D341Med (cell line): Measurements from ENCODE around the gene TUBGCP3.

ENCODE experiments used
- DNase-seq: peaks from one replicate; pipeline ENCODE4 v3.0.0; 2012; ENCODE audit warnings: low spot score

Gene TUBGCP3

DNA sequence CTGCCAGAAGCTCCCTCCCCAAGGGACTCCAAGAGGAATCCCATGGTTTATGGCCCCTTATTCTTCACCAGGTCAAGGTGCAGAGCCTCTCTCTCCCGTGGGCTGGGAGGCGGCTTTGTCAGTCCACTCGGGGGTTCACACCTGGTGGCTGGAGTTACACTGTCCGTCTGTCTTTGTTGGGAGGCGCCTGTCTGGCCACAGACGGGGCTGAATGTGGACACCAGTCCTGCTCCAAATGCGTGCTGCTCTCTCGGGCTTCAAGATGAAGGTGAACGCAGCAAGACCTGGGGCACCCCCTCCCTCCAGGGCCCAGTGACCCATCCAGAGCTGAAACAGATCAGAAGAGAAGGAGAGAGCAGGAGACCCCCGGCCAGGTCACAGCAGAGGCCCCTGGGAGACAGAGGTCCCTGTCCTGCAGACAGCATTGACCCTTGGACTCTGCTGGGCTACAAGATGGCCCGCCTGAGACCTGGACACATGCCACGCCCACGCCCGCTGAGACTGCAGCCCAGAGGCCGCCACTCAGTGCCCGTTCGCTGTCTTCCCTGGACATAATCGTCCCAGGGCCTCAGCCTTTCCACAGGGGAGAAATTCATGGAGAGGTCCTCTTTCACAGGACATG is 29.9 kb upstream of the TUBGCP3 start:
- no peak for DNase-seq

DNA sequence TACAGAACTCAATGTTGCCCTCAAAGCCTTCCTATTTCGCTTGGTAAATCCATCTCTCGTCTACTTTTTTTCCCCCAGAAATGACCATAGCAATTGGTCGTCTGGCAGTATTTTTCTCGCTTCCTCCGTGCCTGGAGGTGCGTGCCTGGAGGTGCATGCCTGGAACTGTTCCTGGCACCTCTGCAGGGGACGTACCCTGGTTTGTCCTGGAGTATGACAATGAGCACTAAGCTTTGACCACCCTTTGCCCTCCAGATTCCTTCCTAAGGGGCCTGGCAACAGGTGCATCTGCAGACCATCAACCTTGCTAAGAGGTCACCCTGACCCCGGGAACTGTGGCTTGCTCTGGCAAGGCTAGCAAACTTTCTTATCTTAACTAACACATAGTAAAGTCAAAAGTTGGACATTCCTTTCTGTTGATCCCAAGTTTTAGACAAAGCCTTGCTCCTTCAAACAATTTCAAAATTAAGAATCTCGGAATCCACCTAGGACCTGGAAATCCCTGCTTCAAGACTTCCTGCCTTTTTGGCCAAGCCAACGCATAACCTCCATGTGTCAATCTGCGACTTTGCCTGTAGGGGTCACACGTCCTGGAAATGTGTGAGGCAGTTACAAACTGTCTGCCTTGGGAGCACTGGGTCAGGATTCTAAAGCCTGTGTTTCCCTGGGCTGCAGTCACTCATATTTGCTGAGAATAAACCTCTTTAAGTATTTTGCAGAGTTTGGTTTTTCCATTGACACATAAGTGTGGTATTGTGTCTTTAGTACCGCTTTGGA is 28.8 kb upstream of the TUBGCP3 start:
- peak; percentile 66 for DNase-seq

- DNase-seq: no peak
These were observed 27.4 kb upstream of the TUBGCP3 start for GRCh38 chr13:112615391-112615790.

- DNase-seq: no peak
These were observed 26.9 kb upstream of the TUBGCP3 start for GRCh38 chr13:112614835-112615234.

DNA sequence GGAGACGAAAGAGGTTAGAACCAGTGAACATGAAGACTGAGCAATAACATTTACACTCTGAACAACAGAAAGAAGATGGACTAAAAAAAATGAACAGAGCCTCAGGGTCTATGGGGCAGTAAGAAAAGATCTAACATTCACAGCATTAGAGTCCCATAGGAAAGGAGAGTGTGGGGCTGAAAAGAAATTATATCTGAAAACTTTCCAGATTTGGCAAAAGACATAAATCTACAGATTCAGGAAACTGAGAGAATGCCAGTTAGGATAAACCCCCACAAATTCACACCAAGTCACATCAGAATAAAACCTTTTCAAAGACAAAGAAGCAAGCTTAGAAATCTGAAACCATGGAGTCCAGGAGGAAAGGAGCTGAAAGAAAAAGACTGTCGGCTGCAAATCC is 20.3 kb upstream of the TUBGCP3 start:
- DNase-seq: no peak

GRCh38 chr13:112606109-112607001 is 18.4 kb upstream of the TUBGCP3 start:
- peak; percentile 97 for DNase-seq

DNA sequence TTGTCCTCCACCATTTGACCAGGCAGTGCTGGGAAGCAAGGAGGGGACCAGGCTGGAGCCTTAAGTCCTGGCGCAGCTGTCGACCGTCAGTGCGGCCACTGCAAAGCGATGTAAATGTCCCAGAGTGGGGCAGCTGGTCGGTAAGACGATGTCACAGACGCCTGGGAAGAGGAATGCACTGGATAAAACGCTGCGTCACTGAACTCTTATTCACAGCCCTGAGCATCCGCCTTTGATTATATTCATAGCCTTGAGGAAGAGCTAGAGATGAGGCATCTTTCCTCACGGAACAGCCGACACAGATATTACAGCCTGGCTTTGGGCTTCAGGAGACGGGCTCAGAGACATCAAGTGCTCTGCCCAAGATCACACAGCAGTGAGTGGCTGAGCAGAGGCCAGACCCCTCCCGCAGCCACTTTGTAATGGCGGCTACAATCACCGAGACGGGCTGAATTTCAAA is 17.6 kb upstream of the TUBGCP3 start:
- DNase-seq: no peak

DNA sequence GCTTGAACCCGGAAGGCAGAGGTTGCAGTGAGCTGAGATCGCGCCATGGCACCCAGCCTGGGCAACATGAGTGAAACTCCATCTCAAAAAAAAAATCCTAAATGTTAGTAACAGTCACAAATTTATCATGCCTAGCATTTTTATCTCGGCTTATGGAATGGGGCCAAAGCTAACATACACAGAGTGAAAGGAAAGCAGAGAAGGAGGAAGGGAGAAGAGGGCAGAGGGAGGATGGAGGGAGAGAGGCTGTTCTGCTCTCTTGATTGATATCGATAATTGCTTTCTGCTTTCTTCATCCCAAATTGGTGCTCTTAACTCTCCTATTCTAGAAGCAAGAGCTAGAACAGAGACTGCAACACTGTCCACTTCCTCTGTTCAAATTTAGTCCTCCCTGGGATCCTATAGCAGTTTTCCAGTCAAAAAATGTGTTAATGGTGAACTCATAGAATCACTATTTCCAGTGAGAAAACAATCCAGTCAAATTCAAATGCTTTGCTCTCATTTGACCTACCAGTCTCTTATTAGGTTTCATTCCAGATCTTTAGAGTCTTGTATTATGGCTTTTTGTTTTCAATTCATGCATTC is 15.8 kb upstream of the TUBGCP3 start:
- DNase-seq: no peak

GRCh38 chr13:112602189-112602588 is 14.2 kb upstream of the TUBGCP3 start:
- no peak for DNase-seq

GRCh38 chr13:112601371-112601770 is 13.4 kb upstream of the TUBGCP3 start:
- no peak for DNase-seq

- DNase-seq: no peak
These were observed 8.3 kb upstream of the TUBGCP3 start for GRCh38 chr13:112596235-112596634.

DNA sequence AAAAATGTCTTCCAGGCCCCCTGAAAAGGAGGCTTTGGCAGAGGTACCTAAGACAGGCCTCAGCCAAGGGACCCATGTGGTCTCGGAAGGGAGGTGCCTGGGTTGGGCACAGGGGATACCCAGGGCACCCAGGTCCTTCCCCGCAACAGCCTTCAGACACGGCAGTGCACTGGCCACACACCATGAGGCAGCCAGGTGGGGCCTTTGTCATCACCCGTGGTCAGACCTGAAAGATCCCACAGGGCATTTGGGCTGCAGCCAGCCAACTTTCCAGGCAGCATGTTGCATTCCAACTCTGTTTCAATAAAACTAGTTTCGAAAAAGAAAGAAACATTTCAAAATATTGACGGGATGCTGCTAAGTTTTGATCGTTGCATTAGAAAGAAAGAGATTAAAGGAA is 4.7 kb upstream of the TUBGCP3 start:
- no peak for DNase-seq

DNA sequence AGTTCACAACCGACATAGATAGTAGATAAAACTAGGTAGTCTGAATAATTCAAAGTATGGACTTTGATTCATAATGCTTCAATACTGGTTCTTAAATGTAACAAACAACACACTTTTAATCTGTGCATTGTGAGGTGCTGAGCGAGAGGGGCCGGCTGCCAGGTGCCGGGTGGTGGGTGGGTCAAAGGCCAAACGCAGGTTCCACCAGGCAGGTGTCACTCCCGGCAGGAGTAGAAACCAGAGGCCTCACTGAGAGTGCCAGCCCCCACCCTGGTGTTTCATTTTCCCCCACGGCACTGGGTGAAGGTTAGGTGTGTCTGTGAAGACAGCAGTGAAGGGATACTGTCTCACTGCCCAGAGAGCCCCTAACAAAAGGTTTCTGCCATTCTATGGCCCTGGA is 4.2 kb upstream of the TUBGCP3 start:
- DNase-seq: no peak

GRCh38 chr13:112588490-112589297 is 741 bp upstream of the TUBGCP3 start:
- DNase-seq: peak; percentile 48

DNA sequence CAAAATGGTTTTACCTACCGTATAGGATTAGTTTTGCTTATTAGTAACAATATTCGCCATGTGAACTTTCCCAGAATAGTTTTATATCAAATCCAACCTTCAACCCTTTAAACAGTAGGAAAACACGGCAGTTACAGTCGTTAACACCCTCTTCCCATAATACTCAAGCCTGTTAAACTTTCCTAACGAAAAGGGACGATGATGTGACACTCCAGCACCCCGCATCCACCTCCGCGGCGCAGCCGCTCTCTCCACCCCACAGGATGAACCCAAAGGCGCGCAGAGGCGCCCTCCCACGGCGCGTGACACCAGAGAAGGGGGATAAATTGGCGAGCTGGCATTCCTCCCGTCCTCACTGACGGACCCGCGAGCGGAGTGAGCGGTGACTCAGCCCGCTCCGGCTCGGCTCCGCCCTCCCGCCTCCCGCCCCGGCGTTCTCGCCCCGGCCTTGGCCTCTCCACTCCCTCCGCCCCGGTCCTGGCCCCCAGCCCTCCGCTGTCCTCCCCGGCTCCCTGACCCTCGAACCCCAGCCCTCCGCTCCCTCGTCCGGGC is 665 bp downstream of the TUBGCP3 start:
- DNase-seq: peak; percentile 86

DNA sequence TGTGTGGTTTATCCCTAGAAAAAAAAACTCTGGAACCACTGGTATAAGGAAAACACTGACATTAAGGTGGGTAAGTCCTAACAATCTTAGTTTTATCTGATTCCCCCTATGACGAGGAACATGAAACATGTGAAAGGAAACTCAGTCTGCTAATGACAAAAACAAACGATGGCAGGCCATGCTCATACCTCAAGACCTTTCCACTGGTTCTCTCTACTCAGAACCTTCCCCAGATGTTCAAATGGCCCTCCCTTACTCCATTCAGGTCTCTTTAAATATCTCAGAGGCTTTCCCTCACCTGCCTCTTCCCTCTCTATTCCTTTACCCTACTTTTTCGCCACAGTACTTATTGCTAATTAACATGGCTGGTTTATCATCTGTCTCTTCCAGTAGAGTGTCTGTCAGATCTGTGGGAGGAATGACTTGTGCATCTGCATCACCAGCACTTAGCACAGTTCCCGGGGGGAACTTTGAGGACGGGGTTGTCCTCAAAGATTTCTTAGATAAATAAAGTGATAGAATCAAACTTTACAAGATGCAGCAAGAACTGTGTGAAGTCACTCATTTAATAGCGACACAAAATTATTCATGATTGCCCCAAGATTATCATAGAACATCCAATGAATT is 1.5 kb downstream of the TUBGCP3 start:
- DNase-seq: no peak

DNA sequence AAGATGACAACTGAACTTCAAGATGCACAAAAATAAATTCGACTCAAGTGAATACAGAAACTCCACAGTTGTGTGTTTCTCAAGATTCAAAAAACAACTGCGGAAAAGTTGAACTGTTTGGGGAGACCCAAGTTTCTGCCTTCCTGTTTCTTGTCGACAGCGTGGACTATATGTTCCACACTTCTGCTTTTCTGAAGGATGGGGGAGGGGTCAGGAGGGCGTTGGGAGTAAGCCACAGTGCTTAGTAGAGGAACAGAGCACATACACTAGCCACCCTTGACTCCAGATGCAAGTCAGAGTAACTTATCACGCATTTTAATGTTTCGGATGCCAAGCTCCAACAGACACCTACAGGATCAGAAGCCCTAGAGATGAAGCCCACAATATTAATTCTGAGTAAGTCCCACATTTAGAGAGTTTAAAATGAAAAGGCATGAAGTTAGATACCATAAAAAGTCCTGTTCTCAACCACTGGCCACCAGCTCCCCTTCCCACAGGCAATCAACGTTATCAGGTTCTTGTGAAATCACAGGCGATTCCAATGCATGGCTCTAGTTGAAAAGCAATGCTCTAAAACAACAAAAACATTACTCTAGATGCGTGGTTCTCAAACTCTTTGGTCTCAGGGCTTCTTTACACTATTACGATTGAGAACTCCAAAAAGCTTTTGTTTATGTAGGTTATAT is 4.2 kb downstream of the TUBGCP3 start:
- DNase-seq: no peak

DNA sequence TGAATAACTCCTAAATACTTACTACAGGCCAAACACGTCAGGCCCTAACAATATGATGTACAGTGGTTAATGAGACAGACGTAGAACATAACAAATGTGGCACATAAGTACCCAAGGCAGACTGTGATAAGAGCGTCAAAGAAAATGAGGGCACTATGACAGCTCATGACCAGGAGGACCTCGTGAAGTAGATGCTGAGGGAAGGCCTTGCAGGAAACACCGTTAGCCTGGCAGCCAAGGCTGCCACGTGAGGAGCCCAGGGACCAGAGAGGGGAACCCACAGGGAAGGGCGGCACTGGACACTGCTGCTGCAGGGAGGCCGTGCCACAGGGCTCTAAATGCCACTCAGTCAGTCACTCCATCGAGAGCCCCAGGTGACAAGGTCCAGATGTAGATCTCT is 5.7 kb downstream of the TUBGCP3 start:
- no peak for DNase-seq

DNA sequence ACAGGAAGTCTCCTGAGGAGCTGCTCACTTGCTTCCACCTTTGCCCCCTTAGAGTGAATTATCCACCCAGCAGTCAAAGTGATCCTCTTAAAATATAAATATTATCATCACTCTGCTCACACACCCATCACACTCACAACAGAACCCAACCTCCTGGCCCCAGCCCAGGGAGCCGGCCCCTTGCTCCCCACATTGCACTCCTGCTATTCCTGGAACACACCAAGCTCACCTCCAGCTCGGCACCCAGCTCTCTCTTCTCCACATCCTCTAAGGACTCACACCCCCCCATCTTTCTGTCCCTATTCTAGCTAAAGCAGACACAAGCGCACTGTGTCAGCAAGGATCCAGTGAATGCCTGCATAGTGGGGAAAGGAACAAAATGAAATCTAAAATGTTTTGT is 7.0 kb downstream of the TUBGCP3 start:
- DNase-seq: no peak

- no peak for DNase-seq
These were observed 7.7 kb downstream of the TUBGCP3 start for GRCh38 chr13:112580211-112580610.
